ENCODE measurements around the gene LCA5L.
"Not testable (repeated sequence)": the region's sequence is repeated elsewhere in the genome, so short reads cannot be mapped to it uniquely, and the experiment has no call there.

Gene LCA5L

DNA sequence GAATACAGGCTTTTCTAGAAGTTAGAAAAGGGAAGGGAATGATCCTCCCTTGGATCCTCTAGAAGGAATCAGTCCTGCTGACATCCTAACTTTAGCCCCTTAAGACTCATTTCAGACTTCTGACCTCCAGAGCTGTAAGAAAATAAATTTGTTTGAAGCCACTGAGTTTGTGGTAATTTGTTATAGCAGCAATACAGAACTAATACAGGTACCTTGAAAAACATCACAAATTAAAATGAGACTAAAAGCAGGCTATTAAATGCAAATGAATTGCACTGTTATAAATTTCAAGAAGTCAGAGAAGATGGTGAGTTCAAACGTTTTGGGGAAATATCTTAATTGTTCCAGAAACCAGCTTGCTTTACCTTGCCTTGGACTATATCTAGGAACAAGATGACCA is 6.3 kb downstream of the LCA5L start:
- TF ChIP-seq CTCF (IDR thresholded peaks at IDR 0.05; ENCODE audit: insufficient read depth, low read depth, low read length, missing control alignments), result no peak
- DNase-seq (ENCODE audit: low read depth), result no peak

GRCh38 chr21:39434950-39435349 is 10.6 kb downstream of the LCA5L start:
- no peak overlapping the region for H3K4me3 ChIP-seq (ENCODE audit: low read depth, low read length)
- no peak for DNase-seq (ENCODE audit: low read depth)
- TF ChIP-seq CTCF (IDR thresholded peaks at IDR 0.05; ENCODE audit: insufficient read depth, low read depth, low read length, missing control alignments), result no peak

More for the DNA sequence above, 6.3 kb downstream of the LCA5L start:
- no peak overlapping the region for H3K4me3 ChIP-seq (ENCODE audit: low read depth, low read length)

DNA sequence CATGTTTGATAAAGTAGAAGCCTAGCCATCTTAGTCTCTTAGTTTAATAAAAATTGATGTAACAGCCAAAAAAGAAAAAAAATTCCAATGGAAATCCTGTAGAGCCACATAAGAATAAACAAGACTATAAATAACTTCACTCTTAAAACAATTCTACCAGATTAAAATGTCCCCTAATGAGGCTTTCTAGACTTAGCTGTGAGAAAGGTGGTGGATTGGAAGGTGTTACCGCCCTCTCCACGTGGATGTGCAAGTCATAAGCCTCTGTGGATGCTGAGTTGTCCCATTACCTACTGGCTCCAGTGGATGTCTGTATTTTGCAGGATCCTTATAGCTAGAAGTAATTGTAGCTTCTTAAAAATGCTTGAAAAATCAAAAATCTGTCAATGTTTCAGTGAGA is 14.6 kb downstream of the LCA5L start:
- DNase-seq (ENCODE audit: low read depth), result no peak
- TF ChIP-seq CTCF (IDR thresholded peaks at IDR 0.05; ENCODE audit: insufficient read depth, low read depth, low read length, missing control alignments), result no peak
- no peak overlapping the region for H3K4me3 ChIP-seq (ENCODE audit: low read depth, low read length)

- no peak overlapping the region for H3K4me3 ChIP-seq (ENCODE audit: low read depth, low read length)
- no peak for DNase-seq (ENCODE audit: low read depth)
- no peak for TF ChIP-seq CTCF (IDR thresholded peaks at IDR 0.05; ENCODE audit: insufficient read depth, low read depth, low read length, missing control alignments)
Measured at GRCh38 chr21:39430457-39430856, 15.1 kb downstream of the LCA5L start.

GRCh38 chr21:39430016-39430415 is 15.6 kb downstream of the LCA5L start:
- DNase-seq (ENCODE audit: low read depth), result no peak
- no peak for TF ChIP-seq CTCF (IDR thresholded peaks at IDR 0.05; ENCODE audit: insufficient read depth, low read depth, low read length, missing control alignments)
- no peak overlapping the region for H3K4me3 ChIP-seq (ENCODE audit: low read depth, low read length)

DNA sequence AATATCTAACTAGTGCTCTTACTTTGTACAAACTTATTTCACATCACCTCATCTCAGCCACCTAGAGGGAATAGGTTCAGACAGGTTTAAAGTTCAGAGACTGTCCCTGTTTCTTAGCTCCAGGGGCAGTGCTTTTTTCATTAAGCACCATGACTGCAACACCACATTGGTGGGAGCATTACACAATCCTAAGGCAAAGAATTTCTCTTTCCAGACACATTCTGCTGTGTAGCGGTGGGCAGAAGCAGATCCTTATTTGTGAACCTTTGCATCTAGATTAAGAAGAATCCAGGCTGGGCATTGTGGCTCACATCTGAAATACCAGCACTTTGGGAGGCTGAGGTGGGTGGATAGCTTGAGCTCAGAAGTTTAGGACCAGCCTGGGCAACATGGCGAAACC is 16.1 kb downstream of the LCA5L start:
- H3K4me3 ChIP-seq (ENCODE audit: low read depth, low read length), result no peak overlapping the region
- DNase-seq (ENCODE audit: low read depth), result no peak
- no peak for TF ChIP-seq CTCF (IDR thresholded peaks at IDR 0.05; ENCODE audit: insufficient read depth, low read depth, low read length, missing control alignments)

GRCh38 chr21:39422527-39423241 is 22.9 kb downstream of the LCA5L start:
- H3K4me3 ChIP-seq (ENCODE audit: low read depth, low read length), result no peak overlapping the region
- no peak for TF ChIP-seq CTCF (IDR thresholded peaks at IDR 0.05; ENCODE audit: insufficient read depth, low read depth, low read length, missing control alignments)
- no peak for DNase-seq (ENCODE audit: low read depth)

GRCh38 chr21:39419204-39419603 is 26.4 kb downstream of the LCA5L start:
- not testable (repeated sequence) for DNase-seq (ENCODE audit: low read depth); H3K4me3 ChIP-seq (ENCODE audit: low read depth, low read length)

Measured in GM12865 (cell line).